OCI-LY7 (cell line): Measurements from ENCODE around the gene MARS1. TPM values are rescaled to one million over a fixed set of nuclear protein-coding genes. Genes with fewer than 3 reads are reported as not detected.

Source experiments
- BruUV-seq: library from RNA; stranded (reverse); fragments of 400-500 nt; replicated peaks from 2 replicates; lab custom pipeline; 2021; lab: Mats Ljungman, UMichigan
- CTCF ChIA-PET: fragments of 300-600 bp; sonication (Branson Sonifier 250); formaldehyde crosslinking; loops from one replicate; lab custom pipeline; 2022; ENCODE audit warnings: antibody characterized with exemption; ENCODE audit not compliant: unreplicated experiment; lab: Charles Lee
- POLR2A ChIA-PET: fragments of 300-600 bp; sonication (Branson Sonifier 250); formaldehyde crosslinking; loops from one replicate; lab custom pipeline; 2022; ENCODE audit warnings: antibody characterized with exemption; lab: Charles Lee
- DNase-seq: peaks from one replicate; pipeline ENCODE4 v3.0.0-alpha.2; 2015; ENCODE audit warnings: low spot score
- H2AFZ ChIP-seq: fragments of 200-600 bp; sonication (generic), shearing (Covaris generic); 2 replicates; pipeline ENCODE4 v1.6.1; 2014; ENCODE audit warnings: mild to moderate bottlenecking, antibody characterized with exemption, low read length, moderate library complexity
- H3K27ac ChIP-seq: fragments of 200-600 bp; sonication (generic); 2 replicates; pipeline ENCODE4 v1.5.1; 2014; ENCODE audit warnings: mixed run types, low read depth, mild to moderate bottlenecking, moderate library complexity, low read length, inconsistent platforms; ENCODE audit not compliant: poor library complexity, severe bottlenecking
- H3K36me3 ChIP-seq: fragments of 200-600 bp; sonication (generic); 2 replicates; pipeline ENCODE4 v1.6.1; 2014; ENCODE audit warnings: mild to moderate bottlenecking, antibody characterized with exemption, low read length, moderate library complexity, mixed read lengths; ENCODE audit not compliant: insufficient read depth
- H3K4me1 ChIP-seq: fragments of 200-600 bp; sonication (generic); 2 replicates; pipeline ENCODE4 v1.5.1; 2014; ENCODE audit warnings: mild to moderate bottlenecking, low read length; ENCODE audit not compliant: insufficient read depth, poor library complexity, severe bottlenecking
- H3K4me2 ChIP-seq: fragments of 200-600 bp; sonication (generic); 2 replicates; pipeline ENCODE4 v1.6.1; 2014; ENCODE audit warnings: mild to moderate bottlenecking, low read length
- H3K4me3 ChIP-seq: fragments of 200-600 bp; sonication (generic); 2 replicates; pipeline ENCODE4 v1.5.1; 2014; ENCODE audit warnings: mild to moderate bottlenecking, low read depth, low read length; ENCODE audit not compliant: poor library complexity, severe bottlenecking
- H3K79me2 ChIP-seq: fragments of 200-600 bp; sonication (generic); 2 replicates; pipeline ENCODE4 v1.6.1; 2016; ENCODE audit warnings: low read depth, mild to moderate bottlenecking, low read length, moderate library complexity, mixed read lengths; ENCODE audit not compliant: insufficient read depth
- H3K9me2 ChIP-seq: fragments of 200-600 bp; sonication (generic); 2 replicates; pipeline ENCODE4 v1.6.1; 2016; ENCODE audit warnings: mild to moderate bottlenecking, low read length, mixed read lengths; ENCODE audit not compliant: insufficient read depth
- H3K9me3 ChIP-seq: fragments of 200-600 bp; sonication (generic); 2 replicates; pipeline ENCODE4 v1.6.1; 2014; ENCODE audit warnings: mild to moderate bottlenecking, mixed run types, low read length, mixed read lengths
- H4K20me1 ChIP-seq: fragments of 200-600 bp; sonication (generic); 2 replicates; pipeline ENCODE4 v1.6.1; 2014; ENCODE audit warnings: mild to moderate bottlenecking, antibody characterized with exemption, low read length, moderate library complexity, mixed read lengths; ENCODE audit not compliant: insufficient read depth
- CTCF ChIP-seq: fragments of 200-600 bp; sonication (generic); conservative IDR thresholded peaks from 2 replicates; pipeline ENCODE4 v1.5.1; 2014; ENCODE audit warnings: mild to moderate bottlenecking, antibody characterized with exemption, low read length, moderate library complexity, mixed read lengths
- EZH2phosphoT487 ChIP-seq: fragments of 200-600 bp; sonication (generic); IDR thresholded peaks from 2 replicates; pipeline ENCODE4 v1.6.1; 2018; ENCODE audit warnings: low read depth, borderline replicate concordance, mild to moderate bottlenecking, mixed run types, antibody characterized with exemption, low read length, moderate library complexity, mixed read lengths
- intact Hi-C: fragments of 100-400 bp; cut with micrococcal nuclease; formaldehyde crosslinking; loops from one replicate; pipeline ENCODE4 v1.10.0; 2022; ENCODE audit not compliant: unreplicated experiment
- total RNA-seq, 2 experiments: library from RNA; depleted of rRNA in 1 of 2; stranded (reverse); fragments of >200 nt in 1 of 2; shearing (Covaris generic) in 1 of 2; gene quantifications; 2 replicates each; pipeline ENCODE4 v1.2.3, GENCODE V29; 2014 to 2022

Gene MARS1
- total RNA-seq, 2 experiments from 2014 or later: 272 to 465 TPM

- no TSS peak for BruUV-seq
- H3K4me1 ChIP-seq: peaks cover 26% of the 10 kb centered on the region
- H3K4me3 ChIP-seq: peak overlapping the region; percentile 77
- H3K9me2 ChIP-seq: no peaks in the 10 kb centered on the region
- peak overlapping the region; percentile 67 for H3K27ac ChIP-seq
- peak overlapping the region; percentile 90 for H3K4me2 ChIP-seq
- POLR2A ChIA-PET: interaction anchor here (1.4 kb wide), 1 partner anchor 15 kb away, joined by 3 read pairs; no protein-coding TSS in a partner anchor
- H3K9me3 ChIP-seq: no peaks in the 10 kb centered on the region
- no peaks in the 10 kb centered on the region for H4K20me1 ChIP-seq
- H3K79me2 ChIP-seq: no peaks in the 10 kb centered on the region
- intact Hi-C loops: loop anchor here (1.0 to 5.0 kb wide), 2 partner anchors 16 to 220 kb away; no protein-coding TSS in a partner anchor
- TF ChIP-seq EZH2phosphoT487: no peak
- TF ChIP-seq CTCF: peak; percentile 98
- peak overlapping the region; percentile 63; the same call in 1 of the 2 replicates for H2AFZ ChIP-seq
- no peaks in the 10 kb centered on the region for H3K36me3 ChIP-seq
- CTCF ChIA-PET: interaction anchor here (1.1 kb wide), 1 partner anchor 12 kb away, joined by 3 read pairs; no protein-coding TSS in a partner anchor
- DNase-seq: peak; percentile 94
These were observed 25.5 kb upstream of the MARS1 start for GRCh38 chr12:57462251-57462911.

GRCh38 chr12:57462912-57463253 is 25.0 kb upstream of the MARS1 start:
- ChIA-PET CTCF (no interaction called here), POLR2A (interaction anchor here (0.6 kb wide), 1 partner anchor 8 kb away, joined by 4 read pairs; no protein-coding TSS in a partner anchor)
- Histone ChIP-seq H3K9me2 (no peaks in the 10 kb centered on the region), H2AFZ (no peak overlapping the region), H3K4me1 (peaks cover 26% of the 10 kb centered on the region), H3K36me3 (peaks cover 2% of the 10 kb centered on the region; the same call in 1 of the 2 replicates), H3K4me2 (peak overlapping the region; percentile 90), H3K27ac (no peak overlapping the region), H3K4me3 (peak overlapping the region; percentile 77), H3K9me3 (no peaks in the 10 kb centered on the region), H4K20me1 (no peaks in the 10 kb centered on the region), H3K79me2 (no peaks in the 10 kb centered on the region)
- intact Hi-C loops: loop anchor here (1.0 to 5.0 kb wide), 2 partner anchors 15 to 221 kb away; no protein-coding TSS in a partner anchor
- TF ChIP-seq CTCF (no peak; the same call in 1 of the 2 replicates), EZH2phosphoT487 (no peak)
- DNase-seq: no peak
- BruUV-seq: no TSS peak

GRCh38 chr12:57464569-57464968 is 23.3 kb upstream of the MARS1 start:
- Histone ChIP-seq H3K9me3 (no peaks in the 10 kb centered on the region), H3K4me1 (peaks cover 17% of the 10 kb centered on the region), H3K27ac (no peak overlapping the region), H3K79me2 (no peaks in the 10 kb centered on the region), H3K4me3 (no peak overlapping the region), H4K20me1 (no peaks in the 10 kb centered on the region), H2AFZ (no peak overlapping the region), H3K4me2 (no peak overlapping the region), H3K9me2 (no peaks in the 10 kb centered on the region), H3K36me3 (peaks cover 10% of the 10 kb centered on the region)
- intact Hi-C loops: loop anchor here (5.0 kb wide), 1 partner anchor 222 kb away; no protein-coding TSS in a partner anchor
- BruUV-seq: no TSS peak
- ChIA-PET CTCF (interaction anchor here (0.5 kb wide), 1 partner anchor 1543 kb away, joined by 5 read pairs; no protein-coding TSS in a partner anchor), POLR2A (interaction anchor here (1.1 to 1.4 kb wide), 2 partner anchors 11 to 12 kb away, joined by 4 to 9 read pairs; no protein-coding TSS in a partner anchor)
- TF ChIP-seq CTCF (no peak), EZH2phosphoT487 (no peak)
- DNase-seq: no peak
